ENCODE results near the gene TMPRSS12. TPM values are rescaled to one million over a fixed set of nuclear protein-coding genes. Genes with fewer than 3 reads are reported as not detected.

Gene TMPRSS12
- total and polyA plus RNA-seq, 9 of the 15 experiments (the other 6 are each of a cell fraction or from before 2014, with no cell fraction given): 0.04 TPM; not detected in 8

DNA sequence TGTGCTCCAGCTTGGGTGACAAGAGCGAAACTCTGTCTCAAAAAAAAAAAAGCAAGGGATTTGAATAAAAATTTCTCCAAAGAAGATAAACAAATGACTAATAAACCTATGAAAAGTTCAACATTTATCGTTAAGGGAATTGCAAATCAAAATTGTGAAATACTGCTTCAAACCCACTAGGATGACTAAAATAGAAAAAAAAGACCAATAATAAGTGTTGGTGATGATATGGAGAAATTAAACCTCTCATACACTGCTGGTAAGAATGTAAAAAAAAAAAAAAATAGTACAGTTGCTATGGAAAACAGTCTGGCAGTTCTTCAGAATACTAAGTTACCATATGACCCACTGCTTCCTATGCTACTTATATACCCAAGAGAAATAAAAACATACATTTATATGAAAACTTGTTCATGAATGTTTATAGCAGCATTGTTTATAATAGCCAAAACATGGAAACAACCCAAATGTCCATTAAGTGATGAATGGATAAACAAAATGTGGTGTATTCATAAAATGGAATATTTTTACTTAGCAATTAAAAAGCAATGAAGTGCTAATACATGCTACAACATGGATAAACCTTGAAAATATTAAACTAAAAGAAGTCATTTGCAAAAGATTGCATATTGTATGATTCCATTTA is 39.4 kb upstream of the TMPRSS12 start (continued):
- TF ChIP-seq, protein P1, sequence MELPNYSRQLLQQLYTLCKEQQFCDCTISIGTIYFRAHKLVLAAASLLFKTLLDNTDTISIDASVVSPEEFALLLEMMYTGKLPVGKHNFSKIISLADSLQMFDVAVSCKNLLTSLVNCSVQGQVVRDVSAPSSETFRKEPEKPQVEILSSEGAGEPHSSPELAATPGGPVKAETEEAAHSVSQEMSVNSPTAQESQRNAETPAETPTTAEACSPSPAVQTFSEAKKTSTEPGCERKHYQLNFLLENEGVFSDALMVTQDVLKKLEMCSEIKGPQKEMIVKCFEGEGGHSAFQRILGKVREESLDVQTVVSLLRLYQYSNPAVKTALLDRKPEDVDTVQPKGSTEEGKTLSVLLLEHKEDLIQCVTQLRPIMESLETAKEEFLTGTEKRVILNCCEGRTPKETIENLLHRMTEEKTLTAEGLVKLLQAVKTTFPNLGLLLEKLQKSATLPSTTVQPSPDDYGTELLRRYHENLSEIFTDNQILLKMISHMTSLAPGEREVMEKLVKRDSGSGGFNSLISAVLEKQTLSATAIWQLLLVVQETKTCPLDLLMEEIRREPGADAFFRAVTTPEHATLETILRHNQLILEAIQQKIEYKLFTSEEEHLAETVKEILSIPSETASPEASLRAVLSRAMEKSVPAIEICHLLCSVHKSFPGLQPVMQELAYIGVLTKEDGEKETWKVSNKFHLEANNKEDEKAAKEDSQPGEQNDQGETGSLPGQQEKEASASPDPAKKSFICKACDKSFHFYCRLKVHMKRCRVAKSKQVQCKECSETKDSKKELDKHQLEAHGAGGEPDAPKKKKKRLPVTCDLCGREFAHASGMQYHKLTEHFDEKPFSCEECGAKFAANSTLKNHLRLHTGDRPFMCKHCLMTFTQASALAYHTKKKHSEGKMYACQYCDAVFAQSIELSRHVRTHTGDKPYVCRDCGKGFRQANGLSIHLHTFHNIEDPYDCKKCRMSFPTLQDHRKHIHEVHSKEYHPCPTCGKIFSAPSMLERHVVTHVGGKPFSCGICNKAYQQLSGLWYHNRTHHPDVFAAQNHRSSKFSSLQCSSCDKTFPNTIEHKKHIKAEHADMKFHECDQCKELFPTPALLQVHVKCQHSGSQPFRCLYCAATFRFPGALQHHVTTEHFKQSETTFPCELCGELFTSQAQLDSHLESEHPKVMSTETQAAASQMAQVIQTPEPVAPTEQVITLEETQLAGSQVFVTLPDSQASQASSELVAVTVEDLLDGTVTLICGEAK (IDR thresholded peaks at IDR 0.05): no peak
- TF ChIP-seq, protein P1 (CRISPR knock-in tag; IDR thresholded peaks at IDR 0.05): no peak
